ENCODE measurements around the gene C17orf75.

GRCh38 chr17:32342603-32343325, 791 bp upstream of the C17orf75 start:
- TF ChIP-seq CTCF (conservative IDR thresholded peaks at IDR 0.05; ENCODE audit: low read depth, low read length), result no peak
- no peak for TF ChIP-seq SMC3 (IDR thresholded peaks at IDR 0.05; ENCODE audit: low read depth, low read length)
- no peak for TF ChIP-seq POLR2A (IDR thresholded peaks at IDR 0.05; ENCODE audit: low read depth, low read length)
- TF ChIP-seq RAD21 (IDR thresholded peaks at IDR 0.05; ENCODE audit: low read length), result no peak
- no peak for TF ChIP-seq ELK1 (IDR thresholded peaks at IDR 0.05; ENCODE audit: borderline replicate concordance, low read depth, low read length)
- no peak for TF ChIP-seq RCOR1 (IDR thresholded peaks at IDR 0.05; ENCODE audit: insufficient replicate concordance, low read length)
- TF ChIP-seq NFE2L2 (IDR thresholded peaks at IDR 0.05; ENCODE audit: low read depth, low read length), result no peak
- no peak for TF ChIP-seq CHD1 (IDR thresholded peaks at IDR 0.05; ENCODE audit: low read depth, low read length)
- no peak for TF ChIP-seq USF2 (IDR thresholded peaks at IDR 0.05; ENCODE audit: low read depth, low read length)
